Measurements from ENCODE around the gene TUBGCP6.

Gene TUBGCP6

GRCh38 chr22:50226063-50226874 is 18.6 kb downstream of the TUBGCP6 start:
- DNase-seq (ENCODE audit: low spot score), result no peak

DNA sequence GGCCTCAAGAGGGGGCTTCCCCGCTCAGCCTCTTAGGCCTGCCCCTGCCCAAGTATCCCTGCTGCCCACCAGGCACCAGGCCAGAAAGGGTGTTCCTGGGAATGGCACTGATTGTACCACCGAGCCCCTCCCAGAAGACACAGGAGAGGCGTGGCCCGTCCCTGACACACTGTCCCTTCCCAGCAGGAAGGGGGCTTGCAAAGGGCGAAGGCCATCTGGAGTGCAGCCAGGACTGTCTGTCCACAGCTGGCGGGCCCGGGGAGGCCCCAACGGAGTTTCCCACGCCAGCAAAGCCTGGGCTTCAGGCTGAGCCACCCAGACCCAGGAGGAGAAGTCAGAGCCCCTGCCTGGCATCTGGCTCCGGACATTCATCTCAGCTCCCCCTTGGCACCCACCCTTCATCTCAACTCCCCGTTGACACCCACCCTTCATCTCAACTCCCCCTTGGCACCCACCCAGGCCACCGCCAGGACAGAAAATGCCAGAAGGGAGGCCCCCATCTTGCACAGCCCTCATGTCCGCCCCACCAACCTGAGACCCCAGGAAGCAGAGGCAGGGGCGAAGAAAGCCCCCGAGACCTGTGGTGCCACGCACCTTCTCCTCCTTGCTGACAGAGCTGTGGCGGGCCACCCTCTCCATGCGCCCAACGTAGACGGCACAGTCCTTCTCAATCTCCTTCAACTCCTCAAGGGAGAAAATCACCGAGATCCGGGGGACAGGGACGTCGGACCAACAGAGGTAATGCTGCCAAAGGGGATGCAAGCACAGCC is 19.4 kb downstream of the TUBGCP6 start:
- DNase-seq (ENCODE audit: low spot score), result no peak

DNA sequence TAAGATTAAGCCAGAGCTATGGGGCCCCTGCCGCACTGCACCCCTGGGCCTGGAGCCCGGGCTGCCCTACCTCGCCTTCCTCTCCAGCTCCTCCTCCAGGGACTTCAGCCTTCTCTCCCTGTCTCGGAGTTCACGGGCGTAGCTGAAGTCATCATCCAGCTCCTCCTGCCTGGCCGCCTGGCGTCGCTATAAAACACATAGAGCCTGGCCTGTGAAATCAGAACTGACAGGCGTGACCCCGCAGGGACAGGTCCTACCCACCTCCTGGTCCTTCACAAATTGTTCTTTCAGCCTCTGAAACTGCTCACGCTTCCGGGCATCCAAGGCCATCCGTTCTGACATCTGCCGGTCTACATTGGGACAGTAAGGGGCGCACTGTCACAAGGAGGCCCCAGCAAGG is 20.8 kb downstream of the TUBGCP6 start:
- no peak for DNase-seq (ENCODE audit: low spot score)

DNA sequence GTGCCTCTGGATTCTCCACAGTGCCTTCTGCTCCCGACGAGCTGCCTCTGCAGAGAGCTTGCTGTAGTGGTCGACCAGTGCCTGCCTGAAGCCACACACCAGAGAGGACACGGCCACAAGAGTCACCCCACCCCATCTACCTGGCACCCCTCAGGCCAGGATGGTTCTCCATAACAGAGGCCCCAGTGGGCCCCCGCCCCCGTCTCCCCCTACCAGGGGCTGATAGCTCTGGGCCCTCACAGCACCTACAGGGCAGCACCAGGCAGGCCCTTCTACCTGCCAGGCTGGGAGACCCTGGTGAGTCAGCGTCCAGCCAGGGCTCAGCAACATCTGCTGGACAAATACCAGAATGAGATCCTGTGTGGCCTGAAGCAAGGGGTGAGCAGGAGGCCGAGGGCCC is 22.3 kb downstream of the TUBGCP6 start:
- no peak for DNase-seq (ENCODE audit: low spot score)

DNA sequence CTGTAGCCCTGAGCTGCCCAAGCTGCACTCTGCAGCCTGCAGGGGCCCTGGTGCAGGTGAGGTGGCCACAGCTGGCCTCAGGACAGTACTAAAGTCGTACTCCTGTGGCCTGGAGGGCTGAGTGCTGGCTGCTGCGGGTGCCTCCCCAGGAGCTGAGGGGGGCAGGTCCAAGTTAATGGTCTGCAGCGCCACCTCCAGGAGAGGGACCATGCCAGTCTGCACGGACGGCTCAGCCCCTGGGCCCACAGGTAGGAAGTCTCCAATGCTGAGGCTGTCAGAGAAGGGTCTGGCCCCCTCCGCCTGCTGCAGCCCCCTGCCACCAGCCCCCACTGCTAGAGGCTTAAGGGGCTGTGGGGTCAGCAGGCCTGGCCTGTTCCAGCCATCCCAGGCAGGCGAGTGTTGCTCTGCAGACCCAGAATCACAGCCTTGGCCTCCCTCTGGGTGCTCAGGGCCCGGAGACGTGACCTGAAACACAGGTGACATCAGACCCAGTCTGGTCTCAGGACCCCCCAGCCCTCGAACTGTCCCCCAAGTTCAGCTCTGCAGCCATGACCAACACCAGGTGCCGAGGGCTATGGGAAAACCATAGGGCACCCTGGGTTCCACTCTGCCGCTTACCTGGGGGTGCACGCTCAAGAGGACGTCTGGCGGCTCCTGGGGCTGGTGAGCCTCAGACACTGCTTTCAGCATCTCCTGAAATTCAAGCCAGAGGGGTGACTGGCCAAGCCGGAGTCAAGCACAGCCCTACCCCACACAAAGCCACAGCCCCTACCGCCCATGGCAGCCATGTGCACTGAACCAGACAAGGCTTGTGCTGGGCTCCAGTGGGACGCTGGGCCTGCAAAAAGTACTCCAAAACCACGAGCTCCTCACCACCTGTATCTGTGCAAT is 23.2 kb downstream of the TUBGCP6 start:
- DNase-seq (ENCODE audit: low spot score), result no peak

DNA sequence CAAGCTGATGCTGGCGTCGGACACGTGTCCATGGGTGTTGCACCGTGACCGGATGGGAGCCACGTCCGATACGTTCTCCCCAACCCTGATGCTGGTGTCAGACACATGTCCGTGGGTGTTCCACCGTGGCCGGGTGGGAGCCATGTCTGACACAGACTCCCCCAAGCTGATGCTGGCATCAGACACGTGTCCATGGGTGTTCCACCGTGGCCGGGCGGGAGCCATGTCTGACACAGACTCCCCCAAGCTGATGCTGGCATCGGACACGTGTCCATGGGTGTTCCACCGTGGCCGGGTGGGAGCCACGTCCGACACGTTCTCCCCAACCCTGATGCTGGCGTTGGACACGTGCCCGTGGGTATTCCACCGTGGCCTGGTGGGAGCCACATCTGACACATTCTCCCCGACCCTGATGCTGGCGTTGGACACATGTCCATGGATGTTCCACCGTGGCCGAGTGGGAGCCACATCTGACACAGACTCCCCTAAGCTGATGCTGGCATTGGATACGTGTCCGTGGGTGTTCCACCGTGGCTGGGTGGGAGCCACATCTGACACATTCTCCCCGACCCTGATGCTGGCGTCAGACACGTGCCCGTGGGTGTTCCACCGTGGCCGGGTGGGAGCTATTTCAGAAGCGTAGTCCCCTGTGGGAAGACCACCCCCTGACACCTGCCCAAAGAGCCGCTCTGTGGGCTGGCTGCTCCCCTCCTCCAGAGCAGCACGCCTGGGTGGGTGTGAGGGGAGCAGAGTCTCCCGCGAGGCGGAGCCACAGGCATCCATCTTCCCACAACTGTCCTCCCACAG is 24.0 kb downstream of the TUBGCP6 start:
- DNase-seq (ENCODE audit: low spot score), result no peak

DNA sequence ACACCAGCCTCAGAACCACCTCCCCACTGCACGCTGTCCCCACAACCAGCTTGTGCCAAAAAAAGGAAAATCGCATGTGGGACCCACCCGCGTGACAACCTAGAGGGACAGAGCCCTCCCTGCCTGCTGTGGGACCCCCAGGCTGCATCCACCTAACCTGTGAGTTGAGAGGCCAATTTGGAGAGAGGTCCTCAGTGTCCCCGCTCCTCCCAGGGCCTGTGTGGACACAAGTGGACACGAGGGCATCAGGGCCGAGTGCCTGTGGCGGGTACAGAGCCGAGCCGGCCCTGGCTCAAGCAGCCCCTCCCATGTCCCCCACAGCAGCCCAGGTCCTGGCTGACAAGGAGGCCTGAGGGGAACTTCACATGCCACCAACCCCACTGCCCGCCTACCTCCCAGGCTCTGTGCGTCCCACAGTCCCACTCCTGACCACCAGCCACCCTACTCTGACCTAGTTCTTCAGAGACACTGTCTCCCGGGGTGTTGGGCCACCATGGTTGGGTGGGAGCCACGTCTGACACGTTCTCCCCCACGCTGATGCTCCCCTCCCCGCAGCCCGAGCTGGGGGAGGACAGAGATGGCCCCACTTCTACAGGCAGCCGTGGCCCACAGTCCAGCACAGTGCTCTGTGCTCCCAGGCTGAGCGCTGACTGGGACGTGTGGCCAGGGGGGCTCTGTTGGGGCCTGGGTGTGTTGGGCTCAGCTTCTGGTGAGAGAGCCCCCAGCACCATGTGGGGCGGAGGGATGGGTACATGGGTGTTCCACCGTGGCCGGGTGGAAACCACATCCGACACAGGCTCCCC is 24.8 kb downstream of the TUBGCP6 start:
- no peak for DNase-seq (ENCODE audit: low spot score)

DNA sequence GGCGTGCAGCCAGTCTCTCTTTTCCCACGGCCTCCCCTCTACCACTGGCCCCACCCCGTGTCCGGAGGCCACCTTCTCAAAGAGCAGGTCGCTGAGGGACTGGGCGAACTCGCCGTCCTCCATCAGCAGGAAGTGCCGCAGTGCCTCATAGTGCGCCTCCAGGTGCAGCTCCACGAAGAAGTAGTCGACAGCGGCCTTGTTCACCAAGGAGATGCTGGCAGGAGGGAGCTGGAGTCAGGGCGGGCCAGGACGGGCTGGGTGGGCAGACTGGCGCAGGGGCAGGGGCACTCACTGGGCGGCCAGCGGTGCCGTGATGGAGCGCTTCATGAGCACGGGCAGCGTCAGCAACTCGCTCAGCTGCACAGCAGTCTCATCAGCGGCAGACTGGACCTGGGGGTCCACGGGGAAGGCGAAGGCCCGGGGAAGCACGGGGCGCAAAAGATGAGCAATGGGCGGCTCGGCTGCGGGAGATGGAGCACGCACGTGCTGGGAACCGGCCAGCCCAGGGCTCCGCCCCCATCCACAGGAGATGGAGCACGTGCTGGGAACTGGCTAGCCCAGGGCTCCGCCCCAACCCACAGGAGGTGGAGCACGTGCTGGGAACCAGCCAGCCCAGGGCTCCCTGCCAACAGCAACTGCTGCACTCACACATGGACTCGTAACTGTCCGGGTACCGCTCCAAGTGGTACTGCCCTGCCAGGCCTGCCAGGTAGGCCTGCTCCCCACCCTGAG is 25.7 kb downstream of the TUBGCP6 start:
- DNase-seq (ENCODE audit: low spot score), result peak; percentile 74

- no peak for DNase-seq (ENCODE audit: low spot score)
Observed at GRCh38 chr22:50218153-50218995, 26.4 kb downstream of the TUBGCP6 start.

- DNase-seq (ENCODE audit: low spot score), result no peak
Observed at GRCh38 chr22:50217543-50218152, 27.2 kb downstream of the TUBGCP6 start.

GRCh38 chr22:50216684-50217520 is 27.9 kb downstream of the TUBGCP6 start:
- no peak for DNase-seq (ENCODE audit: low spot score)

GRCh38 chr22:50216055-50216683 is 28.7 kb downstream of the TUBGCP6 start:
- no peak for DNase-seq (ENCODE audit: low spot score)

DNA sequence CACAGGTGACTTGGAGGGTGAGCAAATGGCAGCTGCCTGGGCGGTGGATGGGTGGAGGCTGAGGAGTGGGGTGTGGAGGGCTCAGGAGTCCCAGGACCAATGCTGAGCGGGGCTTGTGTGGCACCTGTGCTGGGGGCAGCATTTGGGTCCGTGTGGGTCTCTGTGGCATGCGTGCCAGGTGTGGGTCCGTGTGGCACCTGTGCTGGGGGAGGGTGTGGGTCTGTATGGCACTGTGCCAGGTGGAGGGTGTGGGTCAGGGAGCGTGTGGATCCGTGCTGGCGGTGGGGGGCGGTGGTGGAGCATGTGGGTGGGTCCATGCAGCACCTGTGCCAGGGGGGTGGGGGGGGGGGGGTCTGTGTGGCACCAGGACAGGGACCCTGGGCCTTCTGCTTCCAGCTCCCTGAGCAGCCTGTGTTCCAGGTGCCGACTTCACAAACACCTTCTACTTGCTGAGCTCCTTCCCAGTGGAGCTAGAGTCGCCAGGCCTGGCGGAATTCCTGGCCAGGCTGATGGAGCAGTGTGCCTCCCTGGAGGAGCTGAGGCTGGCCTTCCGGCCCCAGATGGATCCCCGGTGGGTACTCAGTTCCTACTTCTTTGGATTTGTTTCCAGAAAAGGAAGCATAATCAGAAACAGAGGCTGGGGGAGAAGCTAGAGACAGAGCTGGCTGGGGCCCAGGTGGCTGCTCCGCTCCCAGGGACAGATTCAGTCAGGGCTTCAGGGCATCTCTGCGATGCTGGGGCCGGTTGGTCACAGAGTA is 29.3 kb downstream of the TUBGCP6 start:
- DNase-seq (ENCODE audit: low spot score), result no peak

DNA sequence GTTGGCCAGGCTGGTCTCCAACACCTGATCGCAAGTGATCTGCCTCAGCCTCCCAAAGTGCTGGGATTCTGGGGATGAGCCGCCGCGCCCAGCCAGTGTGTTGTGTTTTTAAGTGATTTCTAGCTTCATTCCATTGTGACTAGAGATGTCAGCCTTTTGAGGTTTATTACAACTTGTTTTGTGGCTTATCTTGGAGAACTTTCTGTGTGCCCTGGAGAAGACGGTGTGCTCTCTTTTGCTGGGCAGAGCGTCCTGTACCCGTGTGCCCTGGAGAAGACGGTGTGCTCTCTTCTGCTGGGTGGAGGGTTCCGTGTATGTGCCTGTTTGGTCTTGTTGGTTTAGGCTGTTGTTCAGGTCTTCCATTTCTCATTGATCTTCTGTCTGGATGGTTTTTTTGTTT is 31.6 kb downstream of the TUBGCP6 start:
- DNase-seq (ENCODE audit: low spot score), result no peak

DNA sequence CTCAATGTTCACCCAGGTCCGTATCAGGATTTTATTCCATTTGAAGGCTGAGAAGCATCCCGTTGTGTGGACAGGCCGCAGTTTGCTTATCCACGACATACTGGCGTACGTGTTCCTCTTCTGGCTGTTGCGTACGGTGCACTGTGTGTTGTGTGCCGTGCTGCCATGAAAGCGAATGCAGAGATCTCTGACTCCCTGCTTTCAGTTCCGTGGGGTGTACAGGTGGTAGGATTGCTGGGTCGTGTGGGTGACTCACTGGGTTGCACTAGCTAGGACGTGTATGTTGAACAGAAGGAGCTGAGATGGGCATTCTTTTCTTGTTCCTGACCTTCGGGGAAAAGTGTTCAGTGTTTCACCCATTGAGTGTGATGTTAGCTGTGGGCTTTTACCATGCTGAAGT is 33.7 kb downstream of the TUBGCP6 start:
- no peak for DNase-seq (ENCODE audit: low spot score)

GRCh38 chr22:50210378-50211139 is 34.3 kb downstream of the TUBGCP6 start:
- no peak for DNase-seq (ENCODE audit: low spot score)

Data from hematopoietic multipotent progenitor cell treated with erythropoietin and hydrocortisone succinate and interleukin-3 and kit ligand, for 17 days (in vitro differentiated cells).